Mesodermal cell (in vitro differentiated cells): Measurements from ENCODE around the gene DNA2.
"Not testable (repeated sequence)": the region's sequence is repeated elsewhere in the genome, so short reads cannot be mapped to it uniquely, and the experiment has no call there.

ENCODE experiments used
- H3K27ac ChIP-seq: 2 replicates; pipeline ENCODE4 v1.7.0; 2013; ENCODE audit warnings: mild to moderate bottlenecking, low read depth, low read length, moderate library complexity; ENCODE audit not compliant: severe bottlenecking
- H3K36me3 ChIP-seq: 2 replicates; pipeline ENCODE4 v1.7.1; 2013; ENCODE audit warnings: mild to moderate bottlenecking, low read length, moderate library complexity; ENCODE audit not compliant: control insufficient read depth, insufficient read depth
- H3K4me1 ChIP-seq: one replicate; pipeline ENCODE4 v1.7.1; 2013; ENCODE audit warnings: mild to moderate bottlenecking, low read length; ENCODE audit not compliant: insufficient read depth, control insufficient read depth, poor library complexity, severe bottlenecking
- H3K4me3 ChIP-seq: 2 replicates; pipeline ENCODE4 v1.7.0; 2013; ENCODE audit warnings: low read length, control low read depth, mild to moderate bottlenecking; ENCODE audit not compliant: insufficient read depth, poor library complexity, severe bottlenecking; ENCODE audit errors: extremely low read depth
- H3K9me3 ChIP-seq: 2 replicates; pipeline ENCODE4 v1.7.1; 2013; ENCODE audit warnings: mild to moderate bottlenecking, low read length, moderate library complexity; ENCODE audit not compliant: control insufficient read depth
- WGBS, 2 experiments: methylation state at CpG; one replicate each; pipeline ENCODE4 v1.1.5; 2013; ENCODE audit warnings: missing lambda C conversion rate in 2 of 2; ENCODE audit not compliant: insufficient coverage in 2 of 2; 5-methylcytosine and 5-hydroxymethylcytosine counted together

DNA2 gene

GRCh38 chr10:68492118-68492517 is 20.3 kb upstream of the DNA2 start:
- Histone ChIP-seq H3K4me1 (no peaks in the 10 kb centered on the region), H3K27ac (no peak overlapping the region), H3K36me3 (peaks cover 66% of the 10 kb centered on the region), H3K9me3 (no peaks in the 10 kb centered on the region), H3K4me3 (no peak overlapping the region)
- 85 to 100% methylated on average over 1 of the region's 2 CpGs for WGBS, 2 experiments

- Histone ChIP-seq H3K4me3 (no peak overlapping the region), H3K9me3 (no peaks in the 10 kb centered on the region), H3K4me1 (no peaks in the 10 kb centered on the region), H3K36me3 (peaks cover 70% of the 10 kb centered on the region), H3K27ac (no peak overlapping the region)
- 100% methylated on average over 1 of the region's 3 CpGs for WGBS, 2 experiments
These were observed 18.1 kb upstream of the DNA2 start for GRCh38 chr10:68489919-68490318.

- H3K4me1 ChIP-seq, result no peaks in the 10 kb centered on the region
- H3K27ac ChIP-seq, result no peak overlapping the region
- no peaks in the 10 kb centered on the region for H3K9me3 ChIP-seq
- H3K36me3 ChIP-seq, result peaks cover 2% of the 10 kb centered on the region
- WGBS, 2 experiments, result 86 to 89% methylated on average over 1 of the region's 3 CpGs
- H3K4me3 ChIP-seq, result no peak overlapping the region
These were observed 2.2 kb upstream of the DNA2 start for GRCh38 chr10:68474021-68474420.

GRCh38 chr10:68471063-68471585 is 649 bp downstream of the DNA2 start:
- 0 to 3% methylated on average over 8 to 9 of the region's 14 CpGs for WGBS, 2 experiments
- Histone ChIP-seq H3K27ac (peak overlapping the region; percentile 86), H3K36me3 (peaks cover 30% of the 10 kb centered on the region), H3K9me3 (no peaks in the 10 kb centered on the region), H3K4me1 (no peaks in the 10 kb centered on the region), H3K4me3 (peak overlapping the region; percentile 61)

GRCh38 chr10:68470300-68470699 is 1.5 kb downstream of the DNA2 start:
- no peaks in the 10 kb centered on the region for H3K4me1 ChIP-seq
- H3K36me3 ChIP-seq, result peaks cover 37% of the 10 kb centered on the region
- no peaks in the 10 kb centered on the region for H3K9me3 ChIP-seq
- no peak overlapping the region for H3K27ac ChIP-seq
- peak overlapping the region; percentile 61 for H3K4me3 ChIP-seq
- WGBS, 2 experiments, result 60 to 80% methylated on average over 2 of the region's 6 CpGs

GRCh38 chr10:68469838-68470237 is 1.9 kb downstream of the DNA2 start:
- WGBS, 2 experiments, result 80 to 90% methylated on average over 1 to 2 of the region's 4 CpGs
- no peak overlapping the region for H3K27ac ChIP-seq
- H3K4me3 ChIP-seq, result peak overlapping the region; percentile 61
- no peaks in the 10 kb centered on the region for H3K4me1 ChIP-seq
- peaks cover 42% of the 10 kb centered on the region for H3K36me3 ChIP-seq
- H3K9me3 ChIP-seq, result no peaks in the 10 kb centered on the region

GRCh38 chr10:68464729-68465128 is 7.0 kb downstream of the DNA2 start:
- H3K36me3 ChIP-seq, result peaks cover 80% of the 10 kb centered on the region
- no CpG with 5 or more reads among the region's 4 CpGs for WGBS, 2 experiments
- H3K9me3 ChIP-seq, H3K27ac ChIP-seq, H3K4me3 ChIP-seq, H3K4me1 ChIP-seq: not testable (repeated sequence)

GRCh38 chr10:68463365-68464093 is 8.2 kb downstream of the DNA2 start:
- H3K27ac ChIP-seq, result no peak overlapping the region
- H3K4me3 ChIP-seq, result no peak overlapping the region
- 98% methylated on average over 5 of the region's 7 CpGs; no CpG with 5 or more reads in 1 of the 2 experiments for WGBS, 2 experiments
- peaks cover 82% of the 10 kb centered on the region for H3K36me3 ChIP-seq
- H3K4me1 ChIP-seq, result no peaks in the 10 kb centered on the region
- H3K9me3 ChIP-seq, result no peaks in the 10 kb centered on the region

GRCh38 chr10:68462536-68462935 is 9.2 kb downstream of the DNA2 start:
- Histone ChIP-seq H3K4me3 (no peak overlapping the region), H3K9me3 (no peaks in the 10 kb centered on the region), H3K27ac (no peak overlapping the region), H3K36me3 (peaks cover 81% of the 10 kb centered on the region), H3K4me1 (no peaks in the 10 kb centered on the region)
- no CpG with 5 or more reads among the region's 2 CpGs for WGBS, 2 experiments

GRCh38 chr10:68461032-68461431 is 10.7 kb downstream of the DNA2 start:
- 100% methylated on average over 1 of the region's 3 CpGs; no CpG with 5 or more reads in 1 of the 2 experiments for WGBS, 2 experiments
- H3K27ac ChIP-seq, result no peak overlapping the region
- H3K36me3 ChIP-seq, result peaks cover 80% of the 10 kb centered on the region
- H3K4me3 ChIP-seq, result no peak overlapping the region
- H3K9me3 ChIP-seq, result no peaks in the 10 kb centered on the region
- H3K4me1 ChIP-seq, result no peaks in the 10 kb centered on the region

GRCh38 chr10:68449698-68450097 is 22.1 kb downstream of the DNA2 start:
- peaks cover 42% of the 10 kb centered on the region for H3K36me3 ChIP-seq
- not testable (repeated sequence) for H3K4me1 ChIP-seq, H3K4me3 ChIP-seq, H3K9me3 ChIP-seq, H3K27ac ChIP-seq
- 91 to 94% methylated on average over 3 to 6 of the region's 7 CpGs for WGBS, 2 experiments
